HG02798 (cell line): Measurements from ENCODE around the gene WFDC9.
"Not testable (repeated sequence)": the region's sequence is repeated elsewhere in the genome, so short reads cannot be mapped to it uniquely, and the experiment has no call there.

Experiments
- ATAC-seq: cut with Tn5 transposase; IDR thresholded peaks from one replicate; pipeline ENCODE4 v1.9.1; 2021; ENCODE audit warnings: mild to moderate bottlenecking; ENCODE audit not compliant: unreplicated experiment, poor library complexity

The WFDC9 gene

GRCh38 chr20:45593498-45593897 lies 37.6 kb downstream of the WFDC9 start:
- ATAC-seq, result no peak

GRCh38 chr20:45592574-45593189 lies 38.4 kb downstream of the WFDC9 start:
- ATAC-seq, result no peak

- ATAC-seq, result no peak
Measured at GRCh38 chr20:45589725-45590124, 41.4 kb downstream of the WFDC9 start.

GRCh38 chr20:45588800-45589199 lies 42.3 kb downstream of the WFDC9 start:
- ATAC-seq, result no peak

- not testable (repeated sequence) for ATAC-seq
Measured at GRCh38 chr20:45585986-45586385, 45.1 kb downstream of the WFDC9 start.

GRCh38 chr20:45584294-45584693 lies 46.8 kb downstream of the WFDC9 start:
- not testable (repeated sequence) for ATAC-seq

GRCh38 chr20:45583502-45583901 lies 47.6 kb downstream of the WFDC9 start:
- ATAC-seq, result no peak

GRCh38 chr20:45581702-45582101 lies 49.4 kb downstream of the WFDC9 start:
- ATAC-seq, result no peak

GRCh38 chr20:45579184-45579583 lies 51.9 kb downstream of the WFDC9 start, which contains the start of gene WFDC8:
TSS of gene WFDC8 (minus strand) at chr20:45579284. CDS start at chr20:45579247, 37 bp downstream.
- no peak for ATAC-seq

- ATAC-seq, result no peak
Measured at GRCh38 chr20:45578231-45578630, 52.9 kb downstream of the WFDC9 start.

- no peak for ATAC-seq
Measured at GRCh38 chr20:45576995-45577394, 54.1 kb downstream of the WFDC9 start.

GRCh38 chr20:45575931-45576330 lies 55.2 kb downstream of the WFDC9 start:
- ATAC-seq, result no peak

GRCh38 chr20:45569650-45570049 lies 61.4 kb downstream of the WFDC9 start:
- ATAC-seq, result not testable (repeated sequence)

GRCh38 chr20:45564760-45565276 lies 66.3 kb downstream of the WFDC9 start:
- ATAC-seq, result no peak
